ENCODE data around the gene NKG7. TPM values are rescaled to one million over a fixed set of nuclear protein-coding genes. Genes with fewer than 3 reads are reported as not detected.

NKG7 gene
- total RNA-seq, 2 donors from 2014 or later: not detected

DNA sequence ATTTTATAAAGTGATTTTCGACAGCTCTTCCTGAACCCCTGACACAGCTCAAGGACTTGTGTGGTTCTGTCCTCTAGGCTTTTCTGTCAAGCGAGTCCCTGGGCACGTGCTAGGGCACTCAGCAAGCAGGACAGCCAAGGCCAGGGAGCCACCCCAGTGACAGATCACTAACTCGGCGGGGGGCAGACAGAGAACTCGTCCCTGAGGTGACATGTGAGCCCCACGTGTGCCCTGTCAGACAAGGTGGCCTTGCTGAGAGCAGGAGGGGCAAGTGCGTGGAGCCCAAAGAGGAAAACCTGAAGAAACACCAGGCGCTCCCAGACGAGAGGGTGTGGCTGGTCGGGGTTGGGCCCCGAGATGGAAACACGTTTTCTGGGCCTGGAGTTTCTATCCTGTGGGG, 11.2 kb downstream of the NKG7 start:
- DNase-seq: no peak
- Histone ChIP-seq H3K27me3 (no peaks in the 10 kb centered on the region), H3K4me1 (peaks cover 35% of the 10 kb centered on the region), H3K4me3 (no peak overlapping the region), H3K27ac (no peak overlapping the region), H3K9me3 (no peaks in the 10 kb centered on the region), H3K36me3 (replicated peaks in 1 of 2; ENCODE audit: insufficient read depth in 1 of 2, low read depth in 2 of 2) (no peaks in the 10 kb centered on the region)
- intact Hi-C loops (cut with DNase I): no loop called here
- TF ChIP-seq POLR2A (IDR thresholded peaks at IDR 0.05): no peak
- TF ChIP-seq, protein P1, sequence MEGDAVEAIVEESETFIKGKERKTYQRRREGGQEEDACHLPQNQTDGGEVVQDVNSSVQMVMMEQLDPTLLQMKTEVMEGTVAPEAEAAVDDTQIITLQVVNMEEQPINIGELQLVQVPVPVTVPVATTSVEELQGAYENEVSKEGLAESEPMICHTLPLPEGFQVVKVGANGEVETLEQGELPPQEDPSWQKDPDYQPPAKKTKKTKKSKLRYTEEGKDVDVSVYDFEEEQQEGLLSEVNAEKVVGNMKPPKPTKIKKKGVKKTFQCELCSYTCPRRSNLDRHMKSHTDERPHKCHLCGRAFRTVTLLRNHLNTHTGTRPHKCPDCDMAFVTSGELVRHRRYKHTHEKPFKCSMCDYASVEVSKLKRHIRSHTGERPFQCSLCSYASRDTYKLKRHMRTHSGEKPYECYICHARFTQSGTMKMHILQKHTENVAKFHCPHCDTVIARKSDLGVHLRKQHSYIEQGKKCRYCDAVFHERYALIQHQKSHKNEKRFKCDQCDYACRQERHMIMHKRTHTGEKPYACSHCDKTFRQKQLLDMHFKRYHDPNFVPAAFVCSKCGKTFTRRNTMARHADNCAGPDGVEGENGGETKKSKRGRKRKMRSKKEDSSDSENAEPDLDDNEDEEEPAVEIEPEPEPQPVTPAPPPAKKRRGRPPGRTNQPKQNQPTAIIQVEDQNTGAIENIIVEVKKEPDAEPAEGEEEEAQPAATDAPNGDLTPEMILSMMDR (IDR thresholded peaks at IDR 0.05): no peak
- ATAC-seq: no peak
- WGBS, 2 donors: 87 to 88% methylated on average over 13 of the region's 13 CpGs

DNA sequence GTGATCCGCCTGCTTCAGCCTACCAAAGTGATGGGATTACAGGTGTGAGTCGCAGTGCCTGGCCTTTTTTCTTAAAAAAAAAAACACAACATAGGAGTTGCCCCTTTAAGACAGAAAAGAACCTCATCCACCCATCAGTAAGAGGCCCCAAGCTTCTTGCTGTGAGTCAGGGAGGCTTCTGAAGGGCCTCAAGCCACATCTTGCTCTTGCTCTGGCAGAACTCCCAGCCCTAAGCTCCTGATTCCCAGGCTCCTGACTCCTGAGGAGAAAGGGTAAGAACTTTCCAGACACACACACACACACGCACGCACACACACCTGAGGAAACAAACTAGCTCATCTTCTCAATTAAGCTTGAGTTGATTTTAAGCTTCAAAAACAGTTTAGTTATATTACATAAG, 13.2 kb downstream of the NKG7 start:
- no peak overlapping the region for H3K4me3 ChIP-seq
- no peaks in the 10 kb centered on the region for H3K9me3 ChIP-seq
- H3K27me3 ChIP-seq: no peaks in the 10 kb centered on the region
- ATAC-seq: no peak
- peaks cover 20% of the 10 kb centered on the region for H3K4me1 ChIP-seq
- intact Hi-C loops (cut with DNase I): no loop called here
- H3K27ac ChIP-seq: no peak overlapping the region
- TF ChIP-seq POLR2A (IDR thresholded peaks at IDR 0.05): no peak
- TF ChIP-seq, protein P1 (IDR thresholded peaks at IDR 0.05): no peak
- WGBS, 2 donors: 94 to 99% methylated on average over 4 of the region's 4 CpGs
- H3K36me3 ChIP-seq (replicated peaks in 1 of 2; ENCODE audit: insufficient read depth in 1 of 2, low read depth in 2 of 2): no peaks in the 10 kb centered on the region
- DNase-seq: no peak

DNA sequence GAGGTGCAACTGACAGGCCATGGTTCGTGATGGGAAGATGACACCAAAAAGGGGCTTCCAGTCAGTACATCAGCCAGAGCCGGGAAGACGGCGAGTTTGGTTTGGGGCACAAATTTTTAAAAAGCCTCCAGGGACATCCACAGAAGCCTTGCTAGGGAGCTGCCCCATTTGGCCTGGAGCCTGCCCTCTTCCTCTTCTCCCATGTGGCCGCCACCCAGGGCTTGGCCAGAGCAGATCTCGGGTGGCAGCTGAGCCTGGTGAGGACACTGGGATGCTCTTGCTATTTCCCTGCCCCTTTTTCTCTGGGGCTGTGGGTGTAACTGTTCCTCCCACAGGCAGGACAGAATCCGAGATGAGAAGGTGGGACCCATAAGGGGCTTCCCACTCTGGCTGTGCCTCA, 14.5 kb downstream of the NKG7 start:
- Histone ChIP-seq H3K9me3 (no peaks in the 10 kb centered on the region), H3K27me3 (no peaks in the 10 kb centered on the region), H3K36me3 (replicated peaks in 1 of 2; ENCODE audit: insufficient read depth in 1 of 2, low read depth in 2 of 2) (no peaks in the 10 kb centered on the region), H3K27ac (no peak overlapping the region), H3K4me3 (no peak overlapping the region), H3K4me1 (peaks cover 9% of the 10 kb centered on the region)
- intact Hi-C loops (cut with DNase I): no loop called here
- ATAC-seq (no peak), DNase-seq (no peak)
- 93 to 98% methylated on average over 7 of the region's 7 CpGs for WGBS, 2 donors
- TF ChIP-seq, protein P1 (IDR thresholded peaks at IDR 0.05): no peak
- TF ChIP-seq POLR2A (IDR thresholded peaks at IDR 0.05): no peak

DNA sequence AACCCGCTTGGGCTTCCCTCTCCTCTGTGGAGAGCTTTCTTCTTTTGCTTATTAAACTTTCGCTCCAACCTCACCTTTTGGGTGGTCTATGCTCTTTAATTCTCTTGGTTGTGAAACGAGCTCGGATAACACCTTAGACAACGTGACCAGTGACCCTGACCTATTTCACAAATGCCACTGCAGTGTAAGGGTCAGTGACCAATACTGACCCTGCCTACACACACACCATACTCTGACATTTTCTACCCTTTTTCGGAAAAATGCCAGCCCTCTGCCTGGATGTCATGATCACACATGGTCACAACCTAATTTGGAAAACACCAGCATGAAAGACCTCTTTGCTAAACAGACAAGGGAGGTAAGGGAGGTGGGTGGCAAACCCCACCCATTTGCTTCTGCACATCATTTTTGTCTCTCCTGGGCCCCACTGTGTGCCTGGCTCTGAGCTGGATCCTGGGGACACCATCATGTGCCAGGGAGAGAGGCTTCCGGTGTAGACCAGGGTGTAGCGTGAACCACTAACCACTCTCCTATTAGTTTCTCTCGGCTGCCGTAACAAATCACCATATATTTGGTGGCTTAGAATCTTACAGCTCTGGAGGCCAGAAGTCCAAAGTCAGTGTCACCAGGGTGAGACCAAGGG, 16.2 kb downstream of the NKG7 start:
- H3K36me3 ChIP-seq (replicated peaks in 1 of 2; ENCODE audit: insufficient read depth in 1 of 2, low read depth in 2 of 2): no peaks in the 10 kb centered on the region
- H3K4me1 ChIP-seq: no peaks in the 10 kb centered on the region
- WGBS, 2 donors: 91 to 94% methylated on average over 10 of the region's 10 CpGs
- H3K27ac ChIP-seq: no peak overlapping the region
- intact Hi-C loops (cut with DNase I): no loop called here
- no peak overlapping the region for H3K4me3 ChIP-seq
- TF ChIP-seq POLR2A (IDR thresholded peaks at IDR 0.05): no peak
- no peaks in the 10 kb centered on the region for H3K27me3 ChIP-seq
- no peak for DNase-seq
- ATAC-seq: no peak
- no peaks in the 10 kb centered on the region for H3K9me3 ChIP-seq

DNA sequence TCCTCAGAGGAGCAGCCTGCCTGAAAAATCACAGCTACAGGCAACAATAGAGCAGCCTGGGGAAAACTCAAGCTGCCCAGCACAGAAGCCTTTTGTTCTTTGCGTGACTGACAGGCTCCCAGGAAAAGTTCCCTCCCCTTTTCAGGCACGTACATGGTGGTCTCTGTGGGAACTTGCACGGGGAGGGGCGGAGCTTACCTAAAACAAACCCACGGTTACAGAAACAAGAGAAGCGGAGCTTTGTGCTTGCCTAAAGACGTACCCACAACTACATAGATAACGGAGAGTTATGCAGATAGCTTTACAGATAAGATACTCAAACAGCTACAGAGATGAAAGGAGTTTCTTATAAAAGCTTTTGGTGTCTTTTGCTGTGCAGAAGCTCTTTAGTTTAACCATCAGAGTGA, 17.7 kb downstream of the NKG7 start:
- ATAC-seq (no peak), DNase-seq (no peak)
- 44 to 45% methylated on average over 8 of the region's 8 CpGs for WGBS, 2 donors
- Histone ChIP-seq H3K4me1 (no peaks in the 10 kb centered on the region), H3K27ac (no peak overlapping the region), H3K36me3 (replicated peaks in 1 of 2; ENCODE audit: insufficient read depth in 1 of 2, low read depth in 2 of 2) (peaks cover 0 to 2% of the 10 kb centered on the region in 2 donors), H3K9me3 (no peaks in the 10 kb centered on the region), H3K27me3 (no peaks in the 10 kb centered on the region), H3K4me3 (no peak overlapping the region)
- TF ChIP-seq POLR2A (IDR thresholded peaks at IDR 0.05): no peak
- TF ChIP-seq, protein P1 (IDR thresholded peaks at IDR 0.05): no peak
- intact Hi-C loops (cut with DNase I): no loop called here

All from body of pancreas (tissue), 4 donors.